ENCODE data around the gene ALK. TPM values are rescaled to one million over a fixed set of nuclear protein-coding genes. Genes with fewer than 3 reads are reported as not detected.

Gene ALK
- total RNA-seq, 1 experiment from 2014 or later, result 0.87 TPM

- Histone ChIP-seq H4K20me1 (ENCODE audit: low read length) (no peaks in the 10 kb centered on the region), H3K4me1 (ENCODE audit: insufficient read depth, low read length) (peaks cover 9% of the 10 kb centered on the region), H3K27me3 (ENCODE audit: low read length) (no peaks in the 10 kb centered on the region), H3K27ac (ENCODE audit: low read length) (no peak overlapping the region), H3K4me2 (ENCODE audit: low read length) (no peak overlapping the region), H3K9me2 (replicated peaks; ENCODE audit: low read length) (no peaks in the 10 kb centered on the region), H3K9me3 (ENCODE audit: low read length) (no peaks in the 10 kb centered on the region), H3K9ac (ENCODE audit: low read length) (no peak overlapping the region), H3K79me2 (ENCODE audit: low read length) (no peaks in the 10 kb centered on the region), H3F3A (ENCODE audit: low read length, unreplicated experiment) (no peaks in the 10 kb centered on the region), H3K4me3 (ENCODE audit: low read length) (no peak overlapping the region), H3K36me3 (ENCODE audit: low read depth, low read length) (no peaks in the 10 kb centered on the region), H2AFZ (ENCODE audit: low read length) (no peak overlapping the region)
- intact Hi-C loops (cut with micrococcal nuclease), result no loop called here
- no peak for TF ChIP-seq EZH2 (IDR thresholded peaks at IDR 0.05; ENCODE audit: low read length, unreplicated experiment)
- TF ChIP-seq EZH2phosphoT487 (IDR thresholded peaks at IDR 0.05; ENCODE audit: borderline replicate concordance, low read length), result no peak
- TF ChIP-seq CTCF (conservative IDR thresholded peaks at IDR 0.05; ENCODE audit: low read depth, low read length), result no peak
- ChIA-PET CTCF (no interaction called here), POLR2A (ENCODE audit: unreplicated experiment) (no interaction called here)
- no TSS peak for BruUV-seq (replicated peaks)
- ATAC-seq (no peak), DNase-seq (no peak)
Observed at GRCh38 chr2:29456429-29456828, 465.0 kb downstream of the ALK start.

- CTCF ChIA-PET, result no interaction called here
Observed at GRCh38 chr2:29455200-29455860, 466.1 kb downstream of the ALK start.

More at GRCh38 chr2:29455200-29455860, 466.1 kb downstream of the ALK start:
- Histone ChIP-seq H3K36me3 (ENCODE audit: low read depth, low read length) (no peaks in the 10 kb centered on the region), H3F3A (ENCODE audit: low read length, unreplicated experiment) (no peaks in the 10 kb centered on the region), H4K20me1 (ENCODE audit: low read length) (no peaks in the 10 kb centered on the region), H2AFZ (ENCODE audit: low read length) (no peak overlapping the region), H3K4me1 (ENCODE audit: insufficient read depth, low read length) (peaks cover 8% of the 10 kb centered on the region), H3K79me2 (ENCODE audit: low read length) (no peaks in the 10 kb centered on the region), H3K27ac (ENCODE audit: low read length) (no peak overlapping the region), H3K9ac (ENCODE audit: low read length) (no peak overlapping the region), H3K9me2 (replicated peaks; ENCODE audit: low read length) (no peaks in the 10 kb centered on the region), H3K4me2 (ENCODE audit: low read length) (no peak overlapping the region), H3K9me3 (ENCODE audit: low read length) (no peaks in the 10 kb centered on the region), H3K4me3 (ENCODE audit: low read length) (no peak overlapping the region), H3K27me3 (ENCODE audit: low read length) (no peaks in the 10 kb centered on the region)
- TF ChIP-seq EZH2 (IDR thresholded peaks at IDR 0.05; ENCODE audit: low read length, unreplicated experiment) (no peak), EZH2phosphoT487 (IDR thresholded peaks at IDR 0.05; ENCODE audit: borderline replicate concordance, low read length) (no peak), CTCF (conservative IDR thresholded peaks at IDR 0.05; ENCODE audit: low read depth, low read length) (no peak)
- no TSS peak for BruUV-seq (replicated peaks)
- POLR2A ChIA-PET (ENCODE audit: unreplicated experiment), result no interaction called here
- DNase-seq (no peak), ATAC-seq (no peak)
- intact Hi-C loops (cut with micrococcal nuclease), result no loop called here
